Effector memory CD4-positive, alpha-beta T cell (primary cell): ENCODE measurements around the gene FLNB.

ENCODE experiments used
- DNase-seq, 3 donors: peaks; one replicate each; pipeline ENCODE4 v3.0.0-alpha.2; 2020
- H3K27ac ChIP-seq: 2 replicates; pipeline ENCODE4 v1.7.0; 2013; ENCODE audit warnings: mild to moderate bottlenecking, low read length, moderate library complexity; ENCODE audit not compliant: insufficient read depth, poor library complexity, severe bottlenecking
- H3K27me3 ChIP-seq: replicated peaks from 2 replicates; pipeline ENCODE4 v1.7.0; 2013; ENCODE audit warnings: mild to moderate bottlenecking, low read length; ENCODE audit not compliant: insufficient read depth, control insufficient read depth, poor library complexity, severe bottlenecking
- H3K36me3 ChIP-seq: 2 replicates; pipeline ENCODE4 v1.7.0; 2013; ENCODE audit warnings: mild to moderate bottlenecking, low read length, moderate library complexity; ENCODE audit not compliant: control insufficient read depth, insufficient read depth
- H3K4me1 ChIP-seq: 2 replicates; pipeline ENCODE4 v1.7.0; 2013; ENCODE audit warnings: low read length, mild to moderate bottlenecking; ENCODE audit not compliant: control insufficient read depth, insufficient read depth, poor library complexity, severe bottlenecking
- H3K4me3 ChIP-seq: 2 replicates; pipeline ENCODE4 v1.7.0; 2013; ENCODE audit warnings: low read length, low read depth, mild to moderate bottlenecking; ENCODE audit not compliant: insufficient read depth, poor library complexity, severe bottlenecking
- H3K9me3 ChIP-seq: 2 replicates; pipeline ENCODE4 v1.7.0; 2013; ENCODE audit warnings: mild to moderate bottlenecking, low read length, moderate library complexity; ENCODE audit not compliant: control insufficient read depth

The FLNB gene

DNA sequence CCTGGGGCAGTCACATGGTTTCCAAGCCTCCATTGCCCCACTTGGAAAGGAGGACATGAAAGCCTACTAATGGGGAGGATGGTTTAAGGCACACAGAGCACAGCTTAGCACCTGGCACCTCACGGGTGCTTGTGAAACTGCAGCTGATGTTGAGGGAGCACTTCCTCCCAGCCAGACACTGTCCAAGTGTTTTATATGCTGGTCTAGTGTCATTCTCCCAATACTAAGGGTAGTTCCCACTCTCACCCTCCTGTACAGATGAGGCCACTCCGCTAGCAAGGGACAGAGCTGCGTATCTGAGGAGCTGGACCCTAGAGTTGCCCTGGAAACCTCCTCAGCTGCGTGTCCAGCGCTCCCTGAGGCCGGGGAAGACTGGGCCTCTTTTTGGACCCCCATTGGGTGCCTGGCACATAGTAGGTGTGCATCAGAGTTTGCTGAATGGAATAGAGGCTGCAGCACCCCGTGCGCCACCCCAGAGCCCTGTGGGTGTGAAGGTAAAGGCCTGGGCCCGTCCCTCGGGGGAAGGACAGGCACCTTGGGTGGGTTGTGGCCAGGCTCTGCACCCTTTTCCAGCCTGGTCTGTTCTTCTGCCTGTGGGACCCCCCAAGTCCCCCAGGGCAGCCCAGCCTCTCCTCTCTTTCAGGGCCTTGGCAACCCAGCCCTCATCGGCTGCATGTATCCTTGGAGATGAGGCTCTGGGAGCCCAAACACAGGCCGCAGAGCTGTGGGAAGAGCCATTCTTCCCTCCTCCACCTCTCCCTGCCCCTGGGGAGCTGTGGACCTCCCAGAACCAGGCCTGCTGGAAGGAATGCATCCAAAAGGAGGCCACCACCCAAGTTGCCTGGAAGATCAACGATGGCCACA lies 171.2 kb downstream of the FLNB start:
- Histone ChIP-seq H3K4me1 (peaks cover 12% of the 10 kb centered on the region), H3K36me3 (no peaks in the 10 kb centered on the region), H3K9me3 (no peaks in the 10 kb centered on the region), H3K4me3 (no peak overlapping the region), H3K27ac (no peak overlapping the region), H3K27me3 (no peaks in the 10 kb centered on the region)
- DNase-seq = no peak

DNA sequence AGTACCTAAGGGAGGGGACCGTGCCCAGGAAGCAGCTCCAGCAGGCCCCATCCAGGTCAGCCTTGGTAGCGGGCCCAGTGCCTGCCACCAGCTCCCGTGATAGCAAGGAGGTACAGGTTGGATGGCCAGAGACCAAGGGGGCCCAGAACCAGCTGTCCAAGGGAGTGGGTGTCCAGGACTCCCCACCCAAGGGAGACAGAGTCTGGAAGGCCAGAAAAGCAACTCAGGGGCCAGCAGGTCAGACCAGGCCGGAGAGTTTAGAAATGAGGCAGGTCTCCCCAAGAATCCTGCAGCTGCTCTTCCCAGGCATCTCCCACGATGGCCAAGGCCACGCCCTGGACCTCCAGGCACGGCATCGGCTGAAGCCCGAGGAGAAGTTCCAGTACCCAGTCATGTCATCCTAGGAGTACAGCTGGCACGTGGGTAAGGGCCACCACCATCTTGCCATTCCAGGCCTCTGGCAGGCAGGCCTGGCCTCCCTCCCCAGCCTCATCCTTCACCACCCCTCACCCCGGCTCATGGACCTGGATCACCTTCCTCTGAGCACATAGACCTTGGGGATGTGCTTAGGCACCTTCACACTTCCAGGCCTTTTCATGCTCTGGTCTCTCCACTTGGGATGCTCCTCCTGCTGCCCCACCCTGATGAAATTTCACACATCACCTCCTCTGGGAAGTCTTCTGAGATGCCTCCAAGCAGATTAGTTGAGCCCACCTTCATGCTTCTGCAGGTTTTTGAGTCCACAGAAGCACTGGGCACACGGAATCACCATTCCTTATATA lies 172.1 kb downstream of the FLNB start:
- Histone ChIP-seq H3K4me1 (peaks cover 12% of the 10 kb centered on the region), H3K27ac (no peak overlapping the region)

DNA sequence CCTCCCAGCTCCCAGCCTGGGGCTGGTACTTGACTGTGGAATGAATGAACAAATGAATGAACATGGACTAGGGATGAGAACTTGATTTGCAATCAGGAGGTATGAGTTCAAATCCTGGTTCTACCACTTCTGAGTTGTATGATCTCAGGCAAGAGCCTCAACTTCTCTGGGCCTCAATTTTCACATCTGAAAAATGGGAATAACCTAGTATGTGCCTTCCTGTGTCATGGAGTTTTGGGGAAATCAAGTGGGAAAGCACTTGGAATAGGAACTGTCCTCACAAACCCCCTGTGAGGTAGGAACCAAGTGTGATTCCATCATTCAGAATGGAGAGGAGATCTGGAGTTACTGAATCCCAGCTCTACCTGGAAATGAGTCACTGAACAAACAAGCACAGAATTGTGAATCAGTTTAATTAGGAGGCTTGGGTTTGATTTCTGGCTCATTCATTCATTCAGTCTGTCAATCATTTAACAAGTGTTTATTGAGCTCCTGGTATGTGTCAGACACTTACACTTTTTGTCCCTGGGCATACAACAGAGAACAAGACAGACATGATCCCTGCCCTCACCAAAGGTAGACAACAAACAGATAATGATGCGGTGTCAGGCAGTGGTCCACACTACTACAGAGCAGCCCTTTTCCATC lies 172.8 kb downstream of the FLNB start:
- no peaks in the 10 kb centered on the region for H3K27me3 ChIP-seq
- H3K4me3 ChIP-seq = no peak overlapping the region
- DNase-seq = no peak
- H3K4me1 ChIP-seq = peaks cover 12% of the 10 kb centered on the region
- no peak overlapping the region for H3K27ac ChIP-seq
- H3K36me3 ChIP-seq = no peaks in the 10 kb centered on the region
- no peaks in the 10 kb centered on the region for H3K9me3 ChIP-seq

More for the DNA sequence above, 172.1 kb downstream of the FLNB start:
- no peaks in the 10 kb centered on the region for H3K36me3 ChIP-seq
- DNase-seq = no peak
- no peaks in the 10 kb centered on the region for H3K27me3 ChIP-seq
- no peak overlapping the region for H3K4me3 ChIP-seq
- no peaks in the 10 kb centered on the region for H3K9me3 ChIP-seq

DNA sequence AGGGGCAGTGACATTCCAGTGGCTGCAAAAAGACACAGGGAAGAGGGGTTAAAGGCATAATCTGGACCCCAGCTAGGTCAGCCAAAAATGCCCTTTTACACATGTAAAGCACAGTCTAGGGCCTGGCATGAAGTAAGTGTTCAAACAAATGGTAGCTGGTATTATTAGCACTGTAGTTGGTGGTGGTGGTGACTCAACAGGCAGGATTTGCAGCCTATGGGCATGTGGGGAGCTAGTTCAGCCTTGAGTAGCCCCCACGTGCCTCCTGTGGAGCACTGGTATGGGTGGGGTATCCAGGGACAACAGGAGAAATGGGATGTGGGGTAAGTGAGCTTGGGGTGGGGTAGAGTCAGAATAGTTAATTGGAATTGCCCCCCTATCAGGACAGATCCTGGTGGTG lies 175.0 kb downstream of the FLNB start:
- H3K36me3 ChIP-seq = no peaks in the 10 kb centered on the region
- DNase-seq = no peak
- no peak overlapping the region for H3K4me3 ChIP-seq
- H3K27ac ChIP-seq = no peak overlapping the region
- H3K27me3 ChIP-seq = no peaks in the 10 kb centered on the region
- peaks cover 5% of the 10 kb centered on the region for H3K4me1 ChIP-seq
- no peaks in the 10 kb centered on the region for H3K9me3 ChIP-seq

DNA sequence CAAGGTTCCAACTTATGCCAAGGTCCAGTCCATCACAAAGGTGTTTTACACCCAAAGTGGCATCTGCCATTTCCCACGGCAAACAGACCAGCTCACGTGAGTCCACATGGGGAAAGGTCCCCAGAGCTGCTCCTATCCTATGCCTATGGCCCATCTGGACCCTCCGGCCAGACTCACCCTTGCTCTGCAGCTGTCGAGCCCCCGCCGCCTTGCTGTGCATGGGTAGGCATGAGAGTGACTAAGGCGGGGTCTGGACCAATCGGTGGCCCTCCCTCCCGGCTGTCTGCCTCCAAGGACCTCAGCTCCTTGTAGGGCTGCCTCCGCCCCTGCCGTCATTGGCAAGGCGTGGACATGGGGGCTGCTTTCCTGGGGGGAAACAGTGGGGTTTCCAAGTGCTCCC lies 175.7 kb downstream of the FLNB start:
- Histone ChIP-seq H3K4me1 (no peaks in the 10 kb centered on the region), H3K27ac (no peak overlapping the region), H3K36me3 (no peaks in the 10 kb centered on the region), H3K4me3 (no peak overlapping the region), H3K27me3 (no peaks in the 10 kb centered on the region), H3K9me3 (no peaks in the 10 kb centered on the region)
- no peak for DNase-seq

DNA sequence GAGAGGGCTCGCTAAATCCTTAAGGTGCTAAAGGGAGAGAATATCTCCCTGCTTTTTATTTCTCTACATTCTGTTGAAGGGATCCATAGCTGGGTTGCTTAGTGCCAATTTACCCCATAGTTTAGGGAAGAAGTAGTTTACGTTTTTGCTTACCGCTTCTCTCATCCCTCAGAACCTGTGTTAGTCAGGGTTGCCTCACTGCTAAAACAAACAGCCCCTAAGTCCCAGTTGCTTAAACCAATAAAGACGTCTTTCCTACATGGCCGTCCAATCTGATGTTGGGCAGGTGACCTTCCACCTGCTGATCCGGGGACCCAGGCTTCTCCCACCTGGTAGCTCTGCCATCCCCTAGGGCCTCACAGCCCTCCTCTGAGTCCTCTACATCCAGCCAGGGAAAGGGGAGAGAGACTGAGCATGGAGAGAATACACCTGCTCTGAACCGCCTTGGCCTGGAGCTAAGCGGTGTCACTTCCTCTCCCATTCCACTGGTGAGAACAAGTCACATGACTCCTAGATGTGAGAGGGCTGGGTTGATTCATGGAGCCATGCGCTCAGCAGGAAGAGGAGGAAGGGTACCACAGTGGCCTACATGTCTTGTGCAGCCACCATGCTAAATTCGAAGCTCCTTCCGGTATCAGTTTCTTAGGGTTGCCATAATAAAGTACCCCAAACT lies 176.2 kb downstream of the FLNB start:
- Histone ChIP-seq H3K9me3 (no peaks in the 10 kb centered on the region), H3K36me3 (no peaks in the 10 kb centered on the region)

DNA sequence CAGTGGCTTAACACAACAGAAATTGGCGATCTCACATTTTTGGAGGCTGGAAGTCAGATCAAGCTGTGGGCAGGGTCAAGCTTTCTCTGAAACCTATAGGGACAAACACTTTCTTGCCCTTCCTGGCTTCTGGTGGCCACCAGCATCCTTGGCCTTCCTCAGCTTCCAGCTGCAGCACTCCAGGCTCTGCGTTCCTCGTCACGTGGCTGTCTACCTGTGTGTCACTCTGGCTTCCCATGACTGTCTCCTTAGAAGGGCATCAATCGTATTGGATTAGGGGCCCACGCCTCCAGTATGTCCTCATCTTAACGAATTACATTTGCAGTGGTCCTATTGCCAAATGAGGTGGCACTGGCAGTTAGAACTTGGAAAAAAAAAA lies 176.7 kb downstream of the FLNB start:
- Histone ChIP-seq H3K27me3 (no peaks in the 10 kb centered on the region), H3K4me1 (no peaks in the 10 kb centered on the region), H3K9me3 (no peaks in the 10 kb centered on the region), H3K4me3 (no peak overlapping the region), H3K27ac (no peak overlapping the region), H3K36me3 (no peaks in the 10 kb centered on the region)
- DNase-seq = no peak

More for the DNA sequence above, 176.2 kb downstream of the FLNB start:
- H3K27me3 ChIP-seq = no peaks in the 10 kb centered on the region
- H3K4me3 ChIP-seq = no peak overlapping the region
- DNase-seq = no peak
- H3K27ac ChIP-seq = no peak overlapping the region
- no peaks in the 10 kb centered on the region for H3K4me1 ChIP-seq

DNA sequence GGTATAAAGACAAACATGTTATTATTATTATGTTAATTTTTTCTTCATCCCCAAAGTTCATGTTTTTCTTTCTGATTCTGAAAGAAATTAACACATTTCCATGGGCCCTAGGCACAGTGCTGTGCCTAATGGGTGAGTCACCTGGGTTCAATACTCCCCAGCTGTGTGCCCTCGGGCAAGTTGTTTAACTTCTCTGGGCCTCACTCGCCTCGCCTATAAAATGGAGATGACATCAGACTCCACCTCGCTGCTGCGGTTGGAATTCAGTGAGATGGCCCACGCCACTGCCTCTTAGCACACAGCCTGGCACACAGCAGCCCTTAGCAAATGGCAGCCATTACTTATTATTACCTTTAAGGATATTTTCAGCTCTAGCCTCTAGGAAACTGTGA lies 179.9 kb downstream of the FLNB start:
- Histone ChIP-seq H3K27ac (no peak overlapping the region), H3K36me3 (no peaks in the 10 kb centered on the region), H3K4me1 (no peaks in the 10 kb centered on the region)

DNA sequence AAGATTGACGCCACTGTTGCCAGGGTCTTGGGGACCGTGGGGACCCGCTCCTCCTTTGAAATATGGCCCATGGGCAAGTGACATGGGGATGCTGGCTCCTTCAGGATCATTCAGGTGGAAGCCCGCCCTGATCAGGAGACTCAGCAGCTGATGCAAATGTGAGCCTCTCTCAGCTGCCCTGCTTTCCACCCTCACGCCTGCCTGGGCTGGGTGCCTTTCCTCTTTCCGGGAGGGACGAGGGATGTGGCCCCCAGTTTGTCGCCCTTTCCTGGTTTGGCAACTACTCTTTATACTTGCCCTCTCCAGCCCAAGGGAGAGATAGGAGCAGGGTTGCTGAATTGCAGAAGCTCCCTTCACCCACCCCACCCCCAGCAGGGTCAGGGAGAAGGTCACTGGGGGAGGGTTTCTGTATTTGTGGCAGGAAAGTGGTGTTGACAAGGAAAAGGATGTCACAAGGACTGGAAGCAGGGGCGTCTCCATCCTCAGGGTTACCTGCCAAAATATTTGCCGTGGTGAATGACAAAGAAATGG lies 180.8 kb downstream of the FLNB start:
- Histone ChIP-seq H3K27ac (no peak overlapping the region), H3K4me3 (no peak overlapping the region), H3K4me1 (no peaks in the 10 kb centered on the region), H3K27me3 (no peaks in the 10 kb centered on the region), H3K36me3 (no peaks in the 10 kb centered on the region), H3K9me3 (no peaks in the 10 kb centered on the region)
- no peak for DNase-seq

More for the DNA sequence above, 179.9 kb downstream of the FLNB start:
- H3K9me3 ChIP-seq = no peaks in the 10 kb centered on the region
- H3K4me3 ChIP-seq = no peak overlapping the region
- no peaks in the 10 kb centered on the region for H3K27me3 ChIP-seq
- DNase-seq = no peak
